ENCODE results near the gene SLC27A3.

The SLC27A3 gene, protein sequence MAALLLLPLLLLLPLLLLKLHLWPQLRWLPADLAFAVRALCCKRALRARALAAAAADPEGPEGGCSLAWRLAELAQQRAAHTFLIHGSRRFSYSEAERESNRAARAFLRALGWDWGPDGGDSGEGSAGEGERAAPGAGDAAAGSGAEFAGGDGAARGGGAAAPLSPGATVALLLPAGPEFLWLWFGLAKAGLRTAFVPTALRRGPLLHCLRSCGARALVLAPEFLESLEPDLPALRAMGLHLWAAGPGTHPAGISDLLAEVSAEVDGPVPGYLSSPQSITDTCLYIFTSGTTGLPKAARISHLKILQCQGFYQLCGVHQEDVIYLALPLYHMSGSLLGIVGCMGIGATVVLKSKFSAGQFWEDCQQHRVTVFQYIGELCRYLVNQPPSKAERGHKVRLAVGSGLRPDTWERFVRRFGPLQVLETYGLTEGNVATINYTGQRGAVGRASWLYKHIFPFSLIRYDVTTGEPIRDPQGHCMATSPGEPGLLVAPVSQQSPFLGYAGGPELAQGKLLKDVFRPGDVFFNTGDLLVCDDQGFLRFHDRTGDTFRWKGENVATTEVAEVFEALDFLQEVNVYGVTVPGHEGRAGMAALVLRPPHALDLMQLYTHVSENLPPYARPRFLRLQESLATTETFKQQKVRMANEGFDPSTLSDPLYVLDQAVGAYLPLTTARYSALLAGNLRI
- total RNA-seq, result 11.1 to 43.1 (median 32.2) reads per million in 4 experiments

DNA sequence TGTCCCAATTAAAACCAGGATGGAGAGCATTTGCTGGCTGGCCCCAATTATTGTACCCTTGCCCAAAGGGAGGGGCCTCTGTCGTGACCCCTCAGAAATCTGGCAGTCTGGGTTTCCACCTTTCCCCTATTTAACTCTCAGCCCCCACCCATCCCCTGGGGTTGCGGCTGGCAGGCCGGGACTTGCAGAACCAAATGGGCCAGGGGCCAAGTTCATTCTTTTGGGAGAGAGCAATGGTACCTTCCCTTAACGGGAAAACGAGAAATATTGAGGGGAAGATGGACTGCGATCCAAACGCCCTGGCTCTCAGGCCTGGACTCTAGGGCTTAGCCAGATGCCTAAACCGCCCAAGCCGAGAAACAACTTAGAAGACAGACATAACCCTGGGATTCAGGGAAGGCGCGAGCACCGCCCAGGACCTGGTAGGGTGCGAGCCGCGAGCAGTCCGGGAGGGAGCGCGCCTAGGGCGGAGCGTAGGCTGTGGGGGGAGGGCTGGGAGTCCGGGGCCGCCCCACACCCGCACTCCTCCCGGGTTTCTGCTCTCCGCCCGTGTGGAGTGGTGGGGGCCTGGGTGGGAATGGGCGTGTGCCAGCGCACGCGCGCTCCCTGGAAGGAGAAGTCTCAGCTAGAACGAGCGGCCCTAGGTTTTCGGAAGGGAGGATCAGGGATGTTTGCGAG, at the start of gene SLC27A3:
Gene SLC27A3, plus strand, starts transcription at position 628 of the 678 bp plus-strand sequence. CDS start 91 bp downstream, outside the sequence.
- DNase-seq, result no peak

DNA sequence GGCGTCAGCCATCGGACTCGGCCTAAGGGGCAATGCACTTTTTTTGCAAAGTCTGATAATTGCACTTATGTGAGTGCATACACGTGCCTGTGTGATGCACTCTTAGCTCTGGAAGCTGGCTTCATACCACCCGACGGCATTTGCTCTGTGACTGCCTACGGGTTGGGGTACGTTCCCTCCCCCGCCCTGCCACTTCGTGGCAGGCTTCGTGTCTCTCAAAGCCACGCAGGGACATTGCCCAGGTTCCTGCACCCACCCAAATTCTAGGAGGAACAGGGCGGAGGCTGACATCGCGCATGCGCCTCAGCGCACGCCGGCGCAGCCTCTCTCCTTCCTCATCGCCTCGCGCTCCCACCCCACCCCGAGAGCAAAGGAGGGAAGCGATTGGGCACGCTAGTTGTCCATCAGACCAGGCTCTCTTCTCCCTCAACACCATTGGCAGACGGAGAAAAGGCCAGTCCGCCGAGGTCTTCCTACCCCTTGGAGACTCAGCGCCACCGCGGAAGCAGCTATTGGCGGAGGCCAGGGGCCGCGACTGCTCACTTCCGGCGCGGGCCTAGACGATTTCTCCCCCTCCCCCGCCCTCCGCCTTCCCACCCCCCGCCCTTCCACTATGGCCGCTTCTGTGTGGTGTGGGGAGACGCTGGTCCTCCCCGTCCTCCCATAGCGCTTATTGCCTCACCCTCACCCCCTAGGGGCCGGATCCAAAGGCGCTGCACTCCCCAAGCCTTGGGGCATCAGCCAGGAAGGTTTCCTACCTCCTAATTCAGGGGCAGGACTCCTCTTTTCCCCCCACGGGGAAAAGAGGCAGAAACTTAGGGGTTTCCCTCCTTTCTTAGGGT, 47.5 kb upstream of the SLC27A3 start, which contains the start of gene INTS3:
Gene INTS3, plus strand, starts transcription at position 588 of the 842 bp plus-strand sequence. CDS start 585 bp downstream, outside the sequence.
- DNase-seq, result peak; percentile 99

DNA sequence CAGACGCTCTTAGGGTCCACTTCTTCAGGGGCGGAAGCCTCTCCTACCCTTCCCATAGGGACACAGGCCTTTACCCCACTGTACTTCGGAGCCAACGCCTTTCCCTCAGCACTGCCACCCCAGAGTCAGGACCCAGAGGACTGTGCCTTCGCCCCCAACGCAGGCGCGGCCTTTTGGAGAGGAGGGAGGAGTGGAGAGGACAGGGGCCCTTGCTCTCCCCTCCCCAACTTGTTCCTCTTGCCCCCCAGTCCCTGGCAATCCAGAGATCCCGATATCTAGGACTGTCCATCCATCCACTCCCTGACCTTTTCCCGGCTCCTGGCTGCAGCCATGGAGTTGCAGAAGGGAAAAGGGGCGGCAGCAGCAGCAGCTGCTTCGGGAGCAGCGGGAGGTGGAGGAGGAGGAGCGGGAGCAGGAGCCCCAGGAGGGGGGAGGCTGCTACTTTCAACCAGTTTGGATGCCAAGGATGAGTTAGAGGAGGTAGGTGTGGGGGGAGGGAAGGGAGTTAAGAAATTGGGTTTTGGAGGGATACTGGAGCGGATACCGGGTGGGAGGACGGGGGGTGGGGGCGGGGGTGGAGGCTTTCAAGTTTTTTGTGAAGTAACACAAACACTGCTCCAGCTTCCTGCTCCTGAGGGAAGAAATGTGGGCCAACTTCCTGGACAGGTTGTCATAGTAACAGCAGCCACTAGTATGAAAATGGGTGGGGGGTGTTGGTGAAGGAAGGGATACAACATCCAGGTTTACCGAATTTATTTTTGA, 46.7 kb upstream of the SLC27A3 start:
- peak; percentile 30 for DNase-seq

DNA sequence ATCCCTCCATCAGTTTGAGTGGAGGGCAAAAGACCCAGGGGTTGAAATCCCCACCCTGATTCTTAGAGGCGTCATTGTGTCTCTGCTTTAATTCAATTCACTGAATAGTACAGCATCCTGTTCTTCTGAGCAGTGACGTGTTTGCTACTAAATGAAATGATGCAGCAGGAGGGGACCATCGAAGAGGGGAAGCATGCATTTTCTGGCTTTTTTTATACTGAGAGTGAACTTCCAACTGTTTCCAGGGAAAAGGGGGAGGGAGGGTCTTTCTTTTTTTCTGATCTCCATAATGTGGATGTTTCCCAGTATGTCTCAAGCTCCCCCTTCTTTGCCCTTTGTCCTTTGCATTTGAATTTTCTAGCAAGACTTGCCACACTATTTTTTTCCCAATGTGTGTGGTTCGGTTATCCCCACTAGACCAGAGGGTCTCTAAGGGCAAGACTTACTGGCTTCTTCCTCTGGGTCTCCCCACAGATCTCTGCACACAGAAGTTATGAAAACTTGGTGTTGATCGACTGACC, 44.7 kb upstream of the SLC27A3 start:
- no peak for DNase-seq

DNA sequence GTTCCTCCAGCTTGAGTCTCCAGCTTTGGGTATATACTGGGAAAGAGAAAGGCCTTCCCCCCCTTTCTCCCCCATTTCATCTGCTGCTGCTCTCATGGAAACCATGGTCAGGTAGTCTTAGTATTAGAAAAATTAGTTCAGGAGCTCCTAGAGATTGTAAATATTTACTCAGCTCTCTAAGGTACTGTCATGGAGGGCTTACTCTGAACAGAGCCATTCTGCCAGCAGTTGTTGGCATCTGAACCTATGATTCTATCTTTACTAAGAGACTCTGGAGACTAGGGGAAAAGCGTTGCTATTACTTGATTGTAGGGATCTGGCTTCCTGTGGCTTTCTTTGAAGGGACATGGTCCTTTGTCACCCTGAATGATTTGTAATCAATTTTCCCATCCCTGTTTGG, 41.2 kb upstream of the SLC27A3 start:
- DNase-seq, result no peak

DNA sequence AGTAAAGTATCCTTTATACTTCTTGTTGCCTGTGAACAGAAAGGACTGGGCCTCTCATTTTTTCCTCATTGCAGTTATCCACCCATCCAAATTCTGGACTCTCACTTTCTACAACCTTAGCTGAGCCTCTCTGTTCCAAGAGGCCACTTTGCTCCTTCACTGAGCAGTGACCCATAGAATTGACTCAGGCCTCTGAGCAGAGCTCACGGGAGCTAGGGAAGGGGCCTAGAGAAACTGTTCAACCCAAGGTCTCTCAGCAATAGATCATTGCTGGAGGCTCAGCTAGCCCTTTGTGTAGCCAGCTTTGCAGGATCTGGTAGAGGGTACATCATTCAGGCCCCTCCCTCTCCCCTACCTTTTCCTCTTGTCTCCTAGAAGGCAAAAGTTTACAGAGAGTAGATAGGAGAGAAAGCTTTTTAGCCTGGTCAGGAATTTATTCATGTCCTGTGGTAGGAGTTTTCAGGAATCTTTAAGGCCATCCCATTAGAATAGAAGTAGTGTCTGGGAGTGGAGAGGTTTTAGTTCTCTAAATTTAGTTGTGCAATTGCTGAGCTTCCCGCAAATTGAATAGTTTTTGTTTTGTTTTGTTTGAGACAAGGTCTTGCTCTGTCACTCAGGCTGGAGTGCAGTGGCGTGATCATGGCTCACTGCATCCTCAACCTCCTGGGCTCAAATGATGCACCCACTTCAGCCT, 40.7 kb upstream of the SLC27A3 start:
- no peak for DNase-seq

DNA sequence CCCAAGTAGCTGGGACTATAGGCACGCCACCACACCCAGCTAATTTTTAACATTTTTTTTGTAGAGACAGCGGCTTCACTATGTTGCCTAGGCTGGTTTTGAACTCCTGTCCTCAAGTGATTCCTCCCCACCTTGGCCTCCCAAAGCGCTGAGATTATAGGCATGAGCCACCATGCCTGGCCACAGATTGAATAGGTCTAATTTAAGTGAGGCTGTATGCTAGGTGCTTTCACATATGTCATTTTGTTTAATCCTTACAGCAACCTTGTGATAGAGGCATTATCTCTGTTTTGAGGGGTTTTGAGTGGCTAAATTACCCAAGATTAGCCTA, 40.2 kb upstream of the SLC27A3 start:
- DNase-seq, result no peak

DNA sequence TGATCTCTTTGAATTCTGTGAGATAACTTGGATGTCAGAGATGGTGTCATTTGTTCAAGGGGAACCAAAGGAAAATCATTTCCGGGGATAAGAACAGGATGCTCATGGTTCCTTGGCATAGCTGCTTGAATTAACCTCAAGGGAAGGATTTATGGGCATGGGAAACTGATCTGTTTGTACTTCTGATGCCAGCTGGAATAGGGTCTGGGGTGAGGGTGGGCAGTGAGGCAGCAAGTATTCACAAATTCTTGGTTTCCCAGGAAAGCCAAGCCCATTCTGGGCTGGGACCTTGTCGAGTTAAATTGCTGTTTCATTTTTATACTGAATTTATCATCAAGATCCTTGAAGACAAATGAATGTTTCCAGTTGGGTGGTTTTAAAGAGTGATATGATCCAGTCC, 33.2 kb upstream of the SLC27A3 start:
- DNase-seq, result no peak

DNA sequence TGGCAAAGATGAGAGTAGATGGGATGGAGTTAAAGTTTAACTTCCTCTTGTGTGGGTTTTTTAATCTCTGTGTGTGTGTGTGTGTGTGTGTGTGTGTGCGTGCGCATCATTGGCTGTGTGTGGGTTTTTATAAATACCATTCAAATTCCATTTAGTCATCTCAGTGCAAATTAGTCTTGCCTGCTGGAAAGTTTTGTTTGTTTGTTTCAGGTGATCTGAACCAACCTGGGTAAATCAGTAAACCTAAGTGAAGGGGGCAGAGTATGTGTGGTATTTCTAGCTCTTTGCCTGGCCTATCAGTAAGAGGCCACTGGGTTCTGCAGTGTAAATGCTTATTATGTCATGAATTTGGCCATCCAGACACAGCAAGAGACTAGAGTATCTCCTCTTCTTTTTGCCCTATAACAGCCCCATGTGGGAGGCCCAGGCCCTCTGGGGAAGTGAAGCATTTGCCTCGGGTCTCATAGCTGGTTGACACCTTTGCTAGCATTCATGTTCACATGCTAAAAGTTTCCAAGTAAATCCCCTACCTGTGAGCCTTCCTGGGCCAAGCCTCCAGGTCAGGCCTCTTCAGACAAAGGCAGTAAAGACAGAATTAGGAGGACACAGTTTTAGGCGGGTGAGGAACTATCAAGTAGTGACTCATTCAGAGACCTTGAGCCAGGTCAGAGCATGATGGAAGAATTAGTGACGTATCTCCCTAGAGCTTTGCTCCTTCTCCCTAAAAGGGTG, 32.6 kb upstream of the SLC27A3 start:
- no peak for DNase-seq

DNA sequence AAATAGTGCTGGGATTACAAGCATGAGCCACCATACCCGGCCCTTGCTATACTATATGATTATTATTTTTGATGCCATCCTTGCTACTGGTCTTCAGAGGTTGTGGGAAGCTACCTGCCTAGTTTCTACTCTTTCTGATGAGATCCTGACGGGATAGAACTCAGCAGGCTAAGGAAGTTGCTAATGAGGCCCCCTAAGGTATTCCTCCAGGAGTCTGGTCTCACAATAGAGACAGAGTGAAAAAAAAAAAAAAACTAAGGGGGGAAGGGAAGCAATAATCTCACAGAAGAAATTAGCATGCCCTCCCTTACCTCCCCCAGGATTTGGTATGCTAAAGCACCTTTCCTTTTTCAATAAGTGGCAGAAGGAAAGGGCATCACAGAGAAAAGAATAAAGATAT, 29.8 kb upstream of the SLC27A3 start:
- no peak for DNase-seq

DNA sequence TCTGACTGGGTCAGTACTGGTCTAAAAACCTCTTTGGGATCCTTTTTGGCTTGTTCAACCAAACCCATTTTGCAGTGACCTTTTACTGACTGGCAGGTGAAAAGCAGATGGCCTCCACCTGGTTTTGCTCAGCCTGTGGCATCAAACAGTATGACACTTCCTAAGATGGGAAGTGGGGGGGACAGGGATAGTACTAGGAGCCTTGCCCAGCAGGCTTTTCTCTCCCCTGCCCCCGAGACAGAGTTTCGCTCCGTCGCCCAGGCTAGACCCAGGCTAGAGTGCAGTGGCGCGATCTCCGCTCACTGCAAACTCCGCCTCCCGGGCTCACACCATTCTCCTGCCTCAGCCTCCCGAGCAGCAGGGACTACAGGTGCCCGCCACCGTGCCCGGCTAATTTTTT, 29.0 kb upstream of the SLC27A3 start:
- no peak for DNase-seq

DNA sequence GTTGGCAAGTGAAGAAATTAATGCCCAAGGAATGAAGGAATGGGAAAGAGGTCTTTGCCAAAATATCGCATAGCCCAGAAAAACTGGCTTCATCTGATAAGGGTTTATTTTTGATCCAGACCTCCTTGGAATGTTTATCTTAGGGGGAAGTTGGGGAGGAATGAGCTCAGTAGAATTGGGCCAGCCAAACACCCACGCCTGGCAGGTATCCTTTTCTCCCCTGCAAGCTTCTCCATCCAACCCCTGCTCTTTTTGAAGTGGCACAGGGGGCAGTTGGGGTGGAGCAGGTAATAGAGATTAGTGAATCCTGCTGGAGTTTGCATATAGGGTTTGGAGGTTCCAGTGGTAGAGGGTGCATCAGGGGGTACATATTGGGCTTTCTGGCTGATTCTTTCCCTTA, 26.3 kb upstream of the SLC27A3 start:
- DNase-seq, result no peak

DNA sequence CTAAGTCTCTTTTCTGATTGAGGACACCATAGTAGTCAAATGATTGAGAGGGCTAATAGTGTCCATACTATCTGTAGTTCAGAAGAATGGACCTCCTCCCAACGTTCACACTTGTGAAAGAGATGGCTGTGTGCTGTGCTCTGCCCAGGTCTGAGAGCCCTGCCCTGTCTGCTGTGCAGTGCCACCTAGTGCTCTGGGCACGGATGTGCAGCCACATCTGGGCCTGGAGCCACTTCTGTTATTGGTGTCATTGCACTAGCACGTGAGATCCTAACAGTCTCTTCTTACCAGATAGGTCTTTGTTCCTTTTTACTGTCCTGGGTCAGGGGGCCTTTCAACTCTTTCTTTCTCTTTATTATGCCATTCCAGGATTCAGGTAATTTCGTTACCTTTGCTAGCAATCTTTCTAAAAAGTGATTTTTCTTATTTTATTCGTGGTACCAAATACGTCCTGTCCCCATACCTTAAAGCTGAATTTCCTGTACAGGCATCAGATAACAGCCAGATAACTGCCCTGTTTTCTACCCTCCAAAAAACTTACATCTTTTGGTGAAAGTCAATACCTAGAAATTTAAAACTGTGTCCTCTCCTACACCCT, 25.7 kb upstream of the SLC27A3 start:
- peak; percentile 59 for DNase-seq

DNA sequence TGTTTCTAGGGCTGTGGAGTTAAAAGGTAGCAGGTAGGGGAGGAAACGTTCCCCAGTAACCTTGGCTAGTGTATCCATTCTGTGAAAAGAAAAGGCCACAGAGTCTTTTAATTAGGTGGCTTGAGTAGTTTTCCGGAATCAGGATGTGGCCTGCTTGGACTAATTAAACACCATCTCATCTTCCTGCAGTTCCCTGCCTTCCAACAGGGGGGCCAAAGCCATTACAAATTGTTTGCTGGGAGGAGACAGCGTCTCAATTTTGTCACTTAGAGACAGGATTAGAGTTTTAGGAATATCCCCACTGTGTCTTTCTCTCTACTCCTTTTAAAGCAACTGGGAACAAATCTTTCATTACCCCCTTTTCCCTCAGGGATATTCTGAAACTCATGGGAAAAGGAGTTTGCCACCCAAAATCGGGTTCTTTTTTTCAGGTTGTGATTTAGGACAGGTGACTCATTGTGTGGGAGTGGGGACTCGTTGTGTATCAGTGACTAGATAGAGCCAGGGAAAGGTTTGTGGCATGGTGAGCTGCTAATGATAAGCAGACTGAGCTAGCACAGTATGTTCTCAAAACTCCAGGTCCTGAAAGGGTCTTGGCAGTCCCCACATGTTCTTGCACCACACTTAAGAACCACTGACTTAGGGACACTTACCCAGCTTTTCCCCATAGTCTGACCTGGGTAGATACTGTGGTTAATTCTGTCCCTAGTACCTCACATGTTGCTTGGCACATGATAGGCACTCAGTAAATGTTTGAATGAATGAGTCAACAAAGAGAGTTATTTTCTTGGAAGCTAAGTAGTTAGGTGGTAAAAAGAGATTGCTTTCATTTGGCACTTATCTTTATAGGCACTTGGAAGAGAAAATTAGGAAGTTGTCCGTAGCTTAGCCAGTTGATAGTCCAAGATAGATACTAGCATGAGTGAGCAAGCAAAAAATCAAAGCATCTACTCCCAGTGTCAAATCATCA, 24.9 kb upstream of the SLC27A3 start:
- DNase-seq, result no peak

DNA sequence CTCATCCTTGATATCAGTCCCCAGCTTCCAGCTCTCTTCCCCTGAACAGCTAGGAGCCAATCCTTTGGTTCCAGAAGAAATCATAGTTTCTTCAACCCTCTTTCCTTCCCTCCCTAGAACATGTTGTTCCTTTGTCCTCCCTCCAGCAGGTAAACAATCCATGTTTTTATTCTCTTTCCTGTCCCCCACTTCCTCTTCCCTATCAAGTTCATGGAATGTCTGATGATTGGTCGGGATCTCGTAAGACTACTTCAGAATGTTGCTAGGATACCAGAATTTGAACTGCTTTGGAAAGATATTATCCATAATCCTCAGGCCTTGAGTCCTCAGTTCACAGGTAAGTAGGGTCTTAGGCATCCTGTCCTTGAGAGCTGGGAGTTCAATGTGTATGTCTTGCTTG, 23.1 kb upstream of the SLC27A3 start:
- DNase-seq, result no peak

DNA sequence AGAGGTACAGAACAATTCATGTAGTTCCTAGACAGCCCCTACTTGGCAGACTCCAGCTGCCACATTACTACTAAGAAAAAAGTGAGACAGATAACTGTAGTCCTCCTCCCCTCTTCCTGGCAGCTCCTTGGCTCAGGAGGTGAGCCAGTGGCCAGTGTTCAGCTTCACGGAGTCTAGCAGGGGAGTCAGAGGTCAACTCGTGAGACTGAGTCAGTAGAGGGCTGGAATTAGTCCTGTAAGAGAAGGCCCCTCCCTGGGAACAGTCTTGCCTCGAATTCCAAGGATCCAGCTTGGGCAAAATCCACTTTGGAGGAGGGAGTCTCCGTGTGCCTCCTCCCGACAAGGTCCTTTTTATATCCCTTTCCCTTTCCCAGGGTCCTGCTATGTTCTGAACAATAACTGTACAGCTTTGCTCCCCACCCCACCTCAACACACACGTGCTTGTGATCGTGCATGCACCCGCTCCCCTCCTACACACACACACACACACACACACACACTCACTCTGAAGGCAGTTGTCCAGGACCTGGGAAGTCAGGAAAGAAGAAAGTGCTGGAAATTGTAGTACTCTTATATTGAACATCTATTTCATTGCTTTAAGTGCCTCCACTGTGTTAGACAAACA, 22.5 kb upstream of the SLC27A3 start:
- DNase-seq, result no peak

DNA sequence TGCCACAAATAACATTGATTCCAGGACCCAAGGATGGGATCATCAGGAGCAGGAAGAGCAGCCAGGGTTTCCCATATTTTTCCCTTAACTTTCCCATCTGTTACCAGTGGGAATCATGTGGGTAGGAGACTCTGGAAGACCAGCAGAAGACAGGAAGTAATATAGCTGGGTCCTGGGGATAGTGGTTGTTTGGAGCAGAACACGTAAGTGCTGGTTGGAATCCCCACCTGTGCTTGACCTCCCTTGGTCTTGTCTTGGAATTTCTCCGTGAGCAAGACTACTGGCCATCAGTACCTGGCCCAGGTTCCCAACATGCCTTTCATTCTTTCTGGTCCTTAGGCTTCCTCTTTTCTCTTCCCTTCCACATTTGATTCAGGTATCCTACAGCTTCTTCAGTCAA, 20.9 kb upstream of the SLC27A3 start:
- DNase-seq, result no peak

DNA sequence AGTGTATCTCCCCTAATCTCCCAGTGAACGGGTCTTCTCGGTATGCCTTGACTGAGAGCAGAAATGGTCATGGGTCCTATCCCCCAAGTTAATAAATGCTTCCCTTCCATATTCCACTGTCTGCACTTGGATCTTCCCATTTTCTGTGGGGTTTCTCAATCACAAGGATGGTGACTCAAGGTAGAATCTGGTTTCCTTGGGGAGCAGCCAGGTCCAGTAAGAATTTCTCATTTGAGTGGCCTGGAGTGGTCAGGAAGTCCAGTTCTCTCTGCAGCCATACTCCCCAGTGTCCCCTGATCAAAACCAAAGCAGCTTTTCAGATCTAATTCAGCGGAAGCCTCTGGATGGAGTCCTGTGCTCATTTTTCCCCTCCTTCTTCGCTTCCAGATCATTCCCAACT, 14.8 kb upstream of the SLC27A3 start:
- no peak for DNase-seq

All from effector CD8-positive, alpha-beta T cell (primary cell).